ENCODE data around the gene STAB2. TPM values are rescaled to one million over a fixed set of nuclear protein-coding genes. Genes with fewer than 3 reads are reported as not detected.
A peak's percentile ranks its signal among the peaks of the same experiment; 100 is the strongest.

STAB2 gene
- total RNA-seq, 2 donors from 2014 or later: under 0.01 TPM; not detected in 1

DNA sequence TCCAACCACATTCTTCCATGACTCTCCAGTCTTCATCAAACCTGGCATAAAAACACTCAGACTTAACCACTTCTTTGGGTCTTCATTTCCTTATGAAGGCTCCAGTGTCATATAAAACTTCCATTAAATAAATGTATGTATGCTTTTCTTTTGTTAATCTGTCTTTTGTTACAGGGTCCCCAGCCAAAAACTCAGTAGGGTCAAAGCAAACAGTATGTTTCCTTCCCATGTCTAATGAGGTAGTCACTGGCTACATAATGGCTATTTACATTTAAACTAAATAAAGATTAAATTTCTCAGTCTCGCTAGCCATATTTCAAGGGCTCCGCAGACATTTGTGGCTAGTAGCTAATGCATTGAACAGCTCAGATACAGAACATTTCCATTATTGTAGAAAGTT, 40.1 kb upstream of the STAB2 start:
- H3K27ac ChIP-seq: no peak overlapping the region
- no peaks in the 10 kb centered on the region for H3K36me3 ChIP-seq (replicated peaks in 1 of 2; ENCODE audit: insufficient read depth in 1 of 2, low read depth in 2 of 2)
- ATAC-seq: no peak
- TF ChIP-seq POLR2A (IDR thresholded peaks at IDR 0.05) (no peak), CTCF (IDR thresholded peaks at IDR 0.05) (no peak)
- DNase-seq: no peak
- peaks cover 0 to 4% of the 10 kb centered on the region in 2 donors for H3K27me3 ChIP-seq
- H3K4me1 ChIP-seq: no peaks in the 10 kb centered on the region
- H3K9me3 ChIP-seq: no peaks in the 10 kb centered on the region
- WGBS, 2 donors: 57 to 85% methylated on average over 2 of the region's 2 CpGs
- intact Hi-C loops (cut with DNase I): loop anchor here (5.0 to 10.0 kb wide), 2 partner anchors 595 to 662 kb away; no protein-coding TSS in a partner anchor
- H3K4me3 ChIP-seq: no peak overlapping the region

DNA sequence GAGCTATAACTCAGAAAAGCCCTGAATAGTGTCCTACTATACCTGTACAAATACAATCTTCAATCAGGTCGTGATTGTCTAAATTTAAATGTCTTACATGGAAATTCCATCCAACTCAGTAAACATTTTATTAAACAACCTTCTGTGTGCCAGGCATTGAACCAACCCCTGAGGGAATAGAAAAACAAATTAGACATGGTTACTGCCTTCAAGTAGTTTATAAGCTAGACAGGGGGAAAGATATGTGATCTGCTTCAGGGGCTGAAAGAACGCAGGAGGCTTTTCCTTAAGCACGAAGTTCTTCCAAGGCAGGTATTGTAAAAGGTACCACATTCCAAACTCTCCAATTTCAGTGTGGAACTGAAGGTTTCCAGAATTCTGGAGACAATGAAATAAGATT, 39.7 kb upstream of the STAB2 start:
- no peak overlapping the region for H3K27ac ChIP-seq
- H3K9me3 ChIP-seq: no peaks in the 10 kb centered on the region
- intact Hi-C loops (cut with DNase I): loop anchor here (5.0 to 10.0 kb wide), 2 partner anchors 595 to 663 kb away; no protein-coding TSS in a partner anchor
- no peak for DNase-seq
- TF ChIP-seq CTCF (IDR thresholded peaks at IDR 0.05) (no peak), POLR2A (IDR thresholded peaks at IDR 0.05) (no peak)
- no peaks in the 10 kb centered on the region for H3K4me1 ChIP-seq
- WGBS, 2 donors: 52 to 65% methylated on average over 3 of the region's 3 CpGs
- H3K36me3 ChIP-seq (replicated peaks in 1 of 2; ENCODE audit: insufficient read depth in 1 of 2, low read depth in 2 of 2): no peaks in the 10 kb centered on the region
- H3K4me3 ChIP-seq: no peak overlapping the region
- H3K27me3 ChIP-seq: peaks cover 0 to 4% of the 10 kb centered on the region in 2 donors
- no peak for ATAC-seq

DNA sequence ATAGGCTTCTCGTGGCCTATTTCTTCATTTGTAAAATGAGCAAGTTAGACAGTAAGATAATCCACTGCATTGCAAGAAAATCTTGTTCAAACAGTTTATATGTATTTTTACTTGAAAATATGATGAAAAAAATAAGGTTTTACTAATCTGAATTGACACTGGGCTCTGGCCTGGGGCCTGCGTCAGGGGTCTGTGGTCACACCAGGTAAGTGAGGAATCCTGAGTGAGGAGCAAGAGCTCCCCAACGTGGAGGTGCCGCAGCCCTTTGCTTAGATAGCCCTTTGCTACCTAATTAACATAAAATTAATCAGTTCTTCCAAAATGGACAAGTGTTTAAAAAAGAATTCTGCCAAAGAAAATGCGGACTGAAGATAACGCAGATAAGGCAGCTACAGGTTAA, 39.1 kb upstream of the STAB2 start:
- H3K4me3 ChIP-seq: no peak overlapping the region
- DNase-seq (no peak), ATAC-seq (no peak)
- no peaks in the 10 kb centered on the region for H3K36me3 ChIP-seq (replicated peaks in 1 of 2; ENCODE audit: insufficient read depth in 1 of 2, low read depth in 2 of 2)
- H3K4me1 ChIP-seq: no peaks in the 10 kb centered on the region
- H3K27ac ChIP-seq: no peak overlapping the region
- no peaks in the 10 kb centered on the region for H3K9me3 ChIP-seq
- H3K27me3 ChIP-seq: peaks cover 0 to 4% of the 10 kb centered on the region in 2 donors
- 50 to 53% methylated on average over 6 of the region's 6 CpGs for WGBS, 2 donors
- no peak for TF ChIP-seq POLR2A (IDR thresholded peaks at IDR 0.05)
- TF ChIP-seq CTCF (IDR thresholded peaks at IDR 0.05): no peak
- intact Hi-C loops (cut with DNase I): loop anchor here (5.0 to 10.0 kb wide), 2 partner anchors 596 to 663 kb away; no protein-coding TSS in a partner anchor

DNA sequence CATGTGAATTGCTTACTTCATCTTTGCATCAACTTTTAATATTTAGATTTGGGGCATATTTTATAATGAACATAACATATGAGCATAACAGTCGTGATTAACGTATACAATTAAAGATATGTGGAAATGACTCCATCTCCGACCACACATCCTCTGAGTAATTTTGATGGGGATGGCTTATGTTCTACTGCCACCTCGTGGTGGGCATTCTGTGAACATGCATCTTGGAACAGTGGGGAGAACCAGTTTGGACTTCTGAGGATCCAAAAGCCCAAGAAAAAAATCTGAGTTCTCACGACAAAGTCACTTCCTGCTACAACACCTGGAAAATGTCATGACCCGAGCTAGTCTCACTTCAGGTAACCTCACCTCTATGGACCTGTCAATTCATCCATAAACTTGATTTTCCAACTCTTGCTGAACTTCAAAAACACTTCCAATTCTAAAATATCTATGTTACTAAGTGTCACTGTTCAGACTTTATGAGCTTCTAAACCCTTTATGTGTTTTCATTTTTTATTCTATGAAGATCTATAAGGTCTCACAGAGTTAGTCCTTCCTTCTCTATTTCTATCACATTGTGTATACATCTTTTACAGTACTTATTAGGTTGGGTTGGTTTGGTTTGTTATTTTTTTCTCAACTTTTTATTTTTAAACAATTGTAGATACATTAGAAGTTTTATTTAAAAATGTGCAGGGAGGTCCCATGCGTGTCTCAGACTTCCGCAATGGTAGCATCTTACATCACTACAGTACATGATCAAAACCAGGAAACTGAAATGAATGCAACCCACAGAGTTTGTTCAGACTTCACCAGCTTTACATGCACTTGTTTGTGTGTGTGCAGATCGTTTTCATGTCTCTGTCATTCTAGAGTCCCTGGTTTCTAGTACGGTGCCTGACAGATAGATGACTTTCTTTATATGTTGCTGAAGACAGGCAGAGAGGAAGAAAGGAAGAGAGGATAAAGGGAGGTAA, 38.2 kb upstream of the STAB2 start:
- H3K36me3 ChIP-seq (replicated peaks in 1 of 2; ENCODE audit: insufficient read depth in 1 of 2, low read depth in 2 of 2): no peaks in the 10 kb centered on the region
- no peaks in the 10 kb centered on the region for H3K9me3 ChIP-seq
- H3K4me3 ChIP-seq: no peak overlapping the region
- ATAC-seq (no peak), DNase-seq (peak; percentile 64 to 77 (median 70))
- intact Hi-C loops (cut with DNase I): loop anchor here (5.0 to 10.0 kb wide), 2 partner anchors 597 to 664 kb away; no protein-coding TSS in a partner anchor
- no peaks in the 10 kb centered on the region for H3K4me1 ChIP-seq
- TF ChIP-seq POLR2A (IDR thresholded peaks at IDR 0.05): no peak
- TF ChIP-seq CTCF (IDR thresholded peaks at IDR 0.05): peak; percentile 59 to 90 (median 85)
- H3K27ac ChIP-seq: no peak overlapping the region
- H3K27me3 ChIP-seq: peaks cover 0 to 4% of the 10 kb centered on the region in 2 donors
- 14 to 22% methylated on average over 10 of the region's 10 CpGs for WGBS, 2 donors

Measured in body of pancreas (tissue), 4 donors.